CD4-positive, alpha-beta T cell treated with Interleukin-12 subunit alpha and Interleukin-12 subunit beta, for 1 hour (primary cell): Measurements from ENCODE around the gene SMTNL2.
"Not testable (repeated sequence)": the region's sequence is repeated elsewhere in the genome, so short reads cannot be mapped to it uniquely, and the experiment has no call there.

Experiments
- DNase-seq: peaks from one replicate; pipeline ENCODE4 v3.0.0-alpha.2; 2020

Gene SMTNL2

DNA sequence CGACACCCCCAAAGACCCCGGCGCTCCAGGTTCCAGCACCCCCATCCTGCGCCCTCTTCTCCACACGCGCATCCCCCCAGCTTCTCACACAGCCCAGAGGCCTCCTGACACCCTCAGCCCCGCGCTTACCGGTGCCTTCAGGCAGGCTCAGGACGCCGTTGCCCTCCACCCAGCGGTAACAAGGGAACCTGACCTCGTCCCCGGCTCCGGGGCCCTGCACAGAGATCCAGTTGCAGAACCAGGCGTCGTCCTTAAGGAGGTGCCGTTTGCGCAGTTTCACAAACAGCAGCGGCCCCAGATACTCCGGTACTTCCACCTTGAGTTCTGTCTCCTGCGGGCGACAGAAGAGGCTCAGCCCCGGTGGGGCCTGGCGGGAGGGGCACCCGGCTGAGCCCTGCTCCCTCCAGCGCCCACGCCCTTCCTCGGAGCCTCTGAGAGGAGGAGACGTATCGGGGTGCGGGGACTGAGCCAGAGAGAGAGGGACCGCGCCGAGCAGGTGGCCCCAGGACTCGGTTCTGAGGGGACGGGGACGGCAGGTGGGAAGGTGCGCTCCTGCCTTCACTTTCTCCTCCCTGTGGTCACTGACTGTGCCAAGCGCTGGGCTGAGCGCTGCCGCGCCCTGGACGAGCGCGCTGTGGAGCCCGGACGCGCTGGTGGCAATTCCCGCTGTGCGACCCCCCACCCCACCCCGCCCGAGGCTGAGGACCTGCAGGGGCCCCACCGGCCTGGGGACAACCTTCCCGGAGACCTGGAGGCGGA is 55.2 kb downstream of the SMTNL2 start:
- DNase-seq = peak; percentile 33

DNA sequence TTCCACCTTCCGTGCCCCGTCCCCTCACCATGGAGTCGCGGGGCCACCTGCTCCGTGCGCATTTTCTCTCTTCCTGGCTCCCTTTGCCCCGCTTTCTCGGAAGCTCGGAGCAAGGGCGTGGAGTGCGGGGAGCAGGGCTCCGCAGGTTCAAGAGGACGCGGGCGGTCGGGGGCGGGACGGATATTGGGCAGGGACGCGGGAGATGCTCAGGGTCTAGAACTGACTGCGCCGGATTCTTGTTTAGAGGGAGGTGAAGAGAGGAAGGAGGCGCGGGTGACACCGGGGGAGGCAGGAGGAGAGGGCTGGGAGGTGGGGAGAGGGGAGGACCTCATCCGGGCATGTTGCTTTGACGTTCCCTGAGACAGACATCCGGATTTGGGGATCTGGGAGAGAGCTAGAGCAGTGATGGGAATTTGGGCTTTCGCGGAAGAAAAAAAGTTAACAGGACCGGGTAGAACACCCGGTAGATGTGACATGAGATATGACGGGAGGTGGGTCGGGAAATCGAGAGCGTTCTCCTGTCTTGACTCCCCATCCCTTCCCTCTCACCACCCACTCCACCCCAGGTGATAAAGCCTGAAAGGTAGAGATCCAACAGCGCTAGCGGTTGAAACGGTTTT is 56.4 kb downstream of the SMTNL2 start:
- DNase-seq = peak; percentile 9

DNA sequence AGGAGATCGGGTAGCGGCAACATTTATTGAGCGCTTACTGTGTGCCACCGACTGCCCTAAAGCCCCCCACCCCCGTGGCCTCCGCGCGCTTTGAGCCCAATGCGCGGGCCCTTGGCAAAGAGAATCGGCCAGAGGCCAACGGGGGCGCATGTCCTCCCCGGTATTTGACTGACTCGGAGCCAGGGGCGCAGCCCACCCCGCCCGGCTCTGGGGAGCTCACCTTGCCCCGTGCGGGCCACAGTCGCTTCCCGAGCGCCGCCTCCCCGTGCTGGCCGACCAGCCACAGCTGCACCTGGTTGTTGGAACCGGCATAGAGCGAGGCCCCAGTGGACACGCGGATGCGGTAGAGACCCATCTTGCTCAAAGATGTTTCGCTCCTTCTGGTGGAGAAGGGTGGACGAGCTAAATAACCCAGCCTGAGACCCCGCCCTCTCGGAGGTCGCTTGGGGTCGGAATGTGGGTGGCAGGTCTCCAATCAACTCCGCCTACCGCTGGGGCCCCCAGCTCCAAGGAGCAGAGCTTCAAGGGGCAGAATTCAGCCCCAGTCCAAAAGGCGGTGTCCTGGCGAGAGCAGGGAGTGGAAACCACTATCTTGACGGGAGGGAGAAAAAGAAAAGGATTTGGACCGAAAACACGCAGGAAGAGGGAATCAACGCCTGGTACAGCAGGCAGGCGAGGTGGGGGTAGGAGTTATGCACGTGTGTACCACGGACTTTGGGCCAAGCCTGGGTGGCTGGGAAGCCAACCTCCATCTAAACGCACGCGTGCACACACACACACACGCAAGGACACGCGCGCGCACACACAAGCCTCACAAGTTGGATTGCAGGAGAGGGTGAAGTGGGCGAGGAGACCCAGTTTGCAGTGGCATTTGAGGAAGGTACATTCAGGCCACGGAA is 57.2 kb downstream of the SMTNL2 start, which contains the start of gene ALOX15:
TSS of gene ALOX15 (minus strand) at position 382 of the 899 bp plus-strand sequence. CDS start at position 355, 27 bp downstream.
- no peak for DNase-seq

DNA sequence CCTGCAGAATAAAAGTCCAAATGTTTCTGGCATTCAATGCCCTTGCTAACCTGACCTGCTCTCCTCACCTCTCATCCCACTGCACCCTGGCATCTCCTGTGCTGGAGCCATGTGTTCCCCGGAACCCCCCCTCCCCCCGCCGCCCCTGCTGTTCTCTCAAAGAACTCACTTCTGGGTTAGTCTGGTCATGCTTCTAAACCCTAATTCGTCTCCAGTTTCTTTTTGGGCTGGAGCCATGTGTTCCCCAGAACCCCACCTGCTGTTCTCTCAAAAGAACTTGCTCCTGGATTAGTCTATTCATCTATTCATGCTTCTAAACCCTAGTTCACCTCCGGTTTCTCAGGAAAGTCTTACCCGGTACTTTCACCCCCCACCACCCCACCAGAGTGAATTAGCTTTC is 58.0 kb downstream of the SMTNL2 start:
- DNase-seq = no peak

DNA sequence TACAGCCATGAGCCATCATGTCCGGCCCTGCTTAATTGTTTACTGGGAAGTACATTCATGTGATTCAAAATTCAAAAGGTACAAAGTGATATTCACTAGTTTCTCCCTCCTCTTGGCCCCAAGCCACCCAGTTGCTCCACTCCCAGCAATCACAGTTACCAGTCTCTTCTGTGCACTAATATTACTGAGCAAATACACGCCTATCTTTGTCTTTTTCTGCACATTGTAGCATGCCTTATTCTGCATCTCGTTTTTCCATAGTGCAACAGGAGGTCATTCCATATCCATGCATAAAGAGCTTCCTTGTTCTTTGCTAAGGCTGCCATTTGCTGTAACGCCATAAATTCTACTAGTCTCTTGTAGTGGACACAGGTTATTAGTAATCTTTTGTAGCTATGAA is 59.3 kb downstream of the SMTNL2 start:
- no peak for DNase-seq

DNA sequence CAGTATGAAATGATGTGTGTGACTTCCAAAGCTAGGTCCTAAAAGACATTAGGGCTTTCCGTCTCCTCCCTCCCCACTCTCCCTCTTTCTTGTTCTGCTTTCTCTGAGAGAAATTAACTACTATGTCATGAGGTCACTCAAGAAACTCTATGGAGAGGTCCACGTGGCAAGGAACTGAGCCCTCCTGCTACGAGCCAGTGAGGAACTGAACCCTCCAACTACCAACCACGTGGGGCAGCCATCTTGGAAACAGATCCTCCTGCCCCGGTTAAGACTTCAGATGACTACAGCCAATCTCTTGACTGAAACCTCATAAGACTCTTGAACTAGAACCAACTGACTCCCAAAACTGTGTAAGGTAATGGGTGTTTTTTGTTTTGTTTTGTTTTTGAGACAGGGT is 61.3 kb downstream of the SMTNL2 start:
- no peak for DNase-seq

DNA sequence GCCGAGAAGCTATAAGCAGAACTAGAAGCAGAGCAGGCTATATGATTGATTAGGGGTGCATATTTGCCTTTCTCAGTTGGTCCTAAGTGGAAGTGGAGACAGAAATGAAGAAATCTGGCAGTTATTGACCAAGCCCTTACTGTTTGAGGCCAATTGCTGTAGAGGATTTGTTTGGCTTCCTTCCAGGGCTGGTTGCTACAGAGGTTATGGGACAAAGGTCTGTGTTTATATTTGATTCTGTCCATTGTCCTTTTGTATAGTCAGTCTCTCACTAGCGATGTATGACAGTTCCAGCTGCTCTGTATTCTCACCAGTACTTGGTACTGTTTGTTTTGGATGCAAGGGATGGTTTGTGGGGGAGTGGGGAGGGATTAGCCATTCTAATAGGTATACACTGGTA is 64.4 kb downstream of the SMTNL2 start:
- no peak for DNase-seq

DNA sequence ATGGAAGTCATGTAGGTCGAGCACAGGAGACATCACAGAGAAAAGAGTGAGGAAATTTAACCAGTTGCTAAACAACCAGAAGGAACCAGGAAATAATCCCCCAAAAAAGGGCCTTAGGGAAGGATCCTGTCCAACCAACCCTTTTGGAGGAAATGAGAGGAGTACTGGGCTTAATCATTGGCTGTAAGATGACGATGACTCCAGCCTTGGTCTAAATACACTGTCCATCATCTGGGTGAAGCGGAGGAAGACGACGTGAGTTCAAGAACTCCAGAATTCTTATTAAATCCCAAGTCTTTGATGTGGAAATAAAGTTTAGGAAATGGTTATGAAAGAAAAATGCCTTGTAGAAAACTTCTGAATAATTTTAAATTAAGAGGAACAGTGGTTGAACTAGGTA is 68.7 kb downstream of the SMTNL2 start:
- no peak for DNase-seq

DNA sequence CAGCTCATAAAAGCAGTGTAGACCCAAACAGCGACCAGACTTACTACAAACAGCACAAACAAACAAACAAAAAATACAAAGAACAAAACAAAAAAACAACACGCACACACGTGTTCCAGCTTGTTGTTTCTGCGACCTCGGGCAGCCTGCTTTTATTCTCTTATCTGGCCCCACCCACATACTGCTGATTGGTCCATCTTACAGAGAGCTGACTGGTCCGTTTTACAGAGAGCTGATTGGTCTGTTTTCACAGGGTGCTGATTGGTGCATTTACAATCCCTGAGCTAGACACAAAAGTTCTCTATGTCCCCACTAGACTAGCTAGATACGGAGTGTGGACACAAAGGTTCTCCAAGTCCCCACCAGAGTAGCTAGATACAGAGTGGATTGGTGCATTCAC is 71.6 kb downstream of the SMTNL2 start:
- not testable (repeated sequence) for DNase-seq

DNA sequence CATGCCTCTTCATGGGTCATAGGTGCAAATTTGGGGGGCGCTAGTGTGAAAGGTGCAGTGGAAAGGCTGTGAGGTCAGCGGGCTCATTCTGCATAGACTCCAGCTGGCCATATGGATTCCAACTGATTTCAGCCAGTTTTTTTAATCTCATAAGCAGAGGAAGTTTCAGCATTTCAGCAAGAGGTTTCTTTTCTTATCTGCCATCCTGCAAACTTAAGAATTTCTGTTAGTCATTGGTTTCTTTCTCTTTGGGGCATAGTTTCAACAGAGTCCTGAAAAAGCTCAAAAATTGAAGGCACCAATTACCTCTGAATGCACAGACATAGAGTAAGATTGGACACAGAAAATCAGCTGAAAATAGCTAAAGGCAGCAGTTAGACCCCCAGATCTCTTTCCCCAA is 73.3 kb downstream of the SMTNL2 start:
- no peak for DNase-seq
